Subcutaneous abdominal adipose tissue (tissue), 5 donors: Measurements from ENCODE around the gene DSEL.
A peak's percentile ranks its signal among the peaks of the same experiment; 100 is the strongest.

Experiments
- H3K27ac ChIP-seq: one replicate; pipeline ENCODE4 v1.7.0; 2013; ENCODE audit warnings: low read depth, mild to moderate bottlenecking, inconsistent platforms, low read length, moderate library complexity
- H3K27me3 ChIP-seq, 5 donors: one replicate each; pipeline ENCODE4 v1.7.0; 2013; ENCODE audit warnings: low read length in 5 of 5, inconsistent platforms in 1 of 5; ENCODE audit not compliant: control insufficient read depth in 5 of 5, insufficient read depth in 4 of 5
- H3K36me3 ChIP-seq, 5 donors: one replicate each; pipeline ENCODE4 v1.7.0; 2013; ENCODE audit warnings: low read length in 5 of 5; ENCODE audit not compliant: control insufficient read depth in 5 of 5, insufficient read depth in 5 of 5
- H3K4me1 ChIP-seq, 5 donors: one replicate each; pipeline ENCODE4 v1.7.0; 2013; ENCODE audit warnings: low read length in 5 of 5, mild to moderate bottlenecking in 3 of 5, moderate library complexity in 1 of 5; ENCODE audit not compliant: control insufficient read depth in 5 of 5, insufficient read depth in 5 of 5
- H3K4me3 ChIP-seq, 5 donors: one replicate each; pipeline ENCODE4 v1.7.0; 2013; ENCODE audit warnings: low read length in 5 of 5, low read depth in 1 of 5
- H3K9ac ChIP-seq, 5 donors: one replicate each; pipeline ENCODE4 v1.7.0; 2013; ENCODE audit warnings: low read length in 5 of 5, mild to moderate bottlenecking in 4 of 5, moderate library complexity in 3 of 5
- H3K9me3 ChIP-seq, 5 donors: one replicate each; pipeline ENCODE4 v1.7.0; 2013; ENCODE audit warnings: low read length in 5 of 5; ENCODE audit not compliant: control insufficient read depth in 5 of 5
- donor health status: healthy.
- donor health status: healthy.
- donor health status: healthy.
- donor health status: healthy.
- donor health status: healthy.

Gene DSEL

DNA sequence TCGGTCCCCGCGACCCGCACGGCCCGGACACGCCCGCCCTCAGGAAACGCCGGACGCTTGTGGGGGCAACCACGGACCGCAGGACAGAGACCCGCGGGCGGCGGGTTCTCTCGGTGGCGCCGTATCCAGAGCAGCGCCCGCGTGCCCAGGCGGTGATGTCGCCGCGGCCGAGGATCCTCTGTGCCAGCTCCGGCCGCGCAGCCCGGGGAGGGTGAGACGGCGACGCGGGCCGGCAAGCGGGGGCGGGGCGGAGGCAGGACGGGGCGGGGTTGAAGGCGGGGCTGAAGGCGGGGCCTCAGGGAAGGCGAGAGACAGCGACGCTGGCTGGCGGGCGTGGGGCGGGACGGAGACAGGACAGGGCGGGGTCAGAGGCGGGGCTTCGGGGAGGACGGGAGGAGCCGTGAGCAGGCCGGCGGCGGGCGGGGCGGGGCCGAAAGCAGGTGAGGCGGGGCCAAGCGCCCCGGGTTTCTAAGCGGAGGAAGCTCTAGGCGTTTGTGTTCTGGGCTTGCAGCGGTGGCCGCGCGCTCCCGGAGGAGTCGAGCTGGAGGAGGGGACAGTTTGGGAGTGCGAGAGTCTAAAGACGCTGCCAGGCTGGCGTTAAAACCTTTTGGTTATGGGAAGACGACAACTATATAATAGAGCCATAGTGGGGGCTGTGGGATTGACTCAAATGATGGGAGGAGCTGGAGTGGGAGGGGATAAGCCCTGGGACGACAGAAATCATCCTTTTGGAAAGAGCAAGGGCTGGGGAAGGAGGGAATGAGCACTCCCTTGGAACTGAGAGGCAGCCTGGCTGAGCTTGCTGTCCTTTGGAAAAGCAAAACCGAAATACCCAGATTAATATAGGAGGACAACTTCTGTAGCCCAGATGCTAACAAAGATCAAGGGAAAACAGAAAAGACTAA is at the start of gene DSEL:
Gene DSEL, minus strand, starts transcription at position 182 of the 905 bp plus-strand sequence. CDS start 2,112 bp downstream, outside the sequence.
- no peaks in the 10 kb centered on the region for H3K27me3 ChIP-seq
- peak within 1 kb of the TSS; percentile 84 for H3K27ac ChIP-seq
- peak within 1 kb of the TSS; percentile 70 to 95 (median 88) for H3K4me3 ChIP-seq
- H3K36me3 ChIP-seq, result peaks cover 0 to 4% (median 2%) of the 10 kb centered on the region in 5 donors
- peaks cover 7 to 71% (median 38%) of the 10 kb centered on the region in 5 donors for H3K4me1 ChIP-seq
- no peaks in the 10 kb centered on the region for H3K9me3 ChIP-seq
- H3K9ac ChIP-seq, result peak within 1 kb of the TSS; percentile 31 to 91 (median 84)

DNA sequence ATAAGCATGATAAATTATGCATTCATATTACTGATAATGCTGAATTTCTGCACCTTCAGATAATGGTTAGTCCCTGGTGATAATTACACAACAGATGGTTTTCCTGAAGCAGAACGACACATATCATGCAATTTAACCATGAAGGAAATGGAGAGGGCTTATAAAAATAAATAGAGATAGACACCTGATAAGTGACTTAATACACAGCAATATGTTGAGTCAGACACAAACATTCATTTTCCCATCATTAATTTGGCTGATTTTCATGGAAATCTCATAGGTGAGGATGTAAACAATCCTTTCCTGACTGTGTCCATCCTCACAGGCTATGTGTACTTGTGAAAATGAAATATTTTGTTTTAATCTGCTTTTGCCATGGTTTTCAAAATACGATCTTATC is 36.9 kb upstream of the DSEL start:
- H3K4me3 ChIP-seq, result no peak overlapping the region
- H3K36me3 ChIP-seq, result no peaks in the 10 kb centered on the region
- no peak overlapping the region for H3K27ac ChIP-seq
- no peak overlapping the region for H3K9ac ChIP-seq
- H3K4me1 ChIP-seq, result no peaks in the 10 kb centered on the region
- no peaks in the 10 kb centered on the region for H3K9me3 ChIP-seq
- H3K27me3 ChIP-seq, result no peaks in the 10 kb centered on the region

DNA sequence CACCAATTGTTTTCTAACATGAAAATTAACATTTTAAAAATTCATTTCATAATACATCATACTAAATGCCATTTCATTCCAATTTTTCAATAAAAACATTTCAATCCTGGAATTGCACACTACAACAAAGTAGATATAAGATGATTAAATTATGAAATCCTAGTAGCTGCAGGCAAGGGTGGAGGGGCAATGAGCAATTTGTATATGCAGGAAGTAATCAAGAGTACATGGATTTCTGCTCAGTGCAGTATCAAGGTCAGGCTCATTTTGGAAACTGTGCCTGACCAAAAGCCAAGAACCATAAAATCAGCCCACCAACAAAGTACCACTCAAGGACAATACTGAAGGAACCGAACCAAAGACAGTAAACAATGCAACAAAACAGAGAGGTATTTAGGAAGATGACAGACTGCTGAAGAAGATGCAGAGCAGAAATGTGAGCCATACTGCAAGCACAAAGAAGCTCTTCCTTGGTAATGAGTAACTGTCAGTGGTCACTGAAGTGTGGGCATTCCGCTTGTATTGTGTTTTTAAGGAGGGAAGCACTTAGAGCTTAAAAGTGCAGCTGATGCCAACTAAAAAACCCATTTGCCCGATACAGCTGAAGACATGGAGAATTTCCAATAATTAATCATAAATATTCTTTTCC is 34.5 kb upstream of the DSEL start:
- H3K9ac ChIP-seq, result no peak overlapping the region
- no peaks in the 10 kb centered on the region for H3K27me3 ChIP-seq
- H3K4me3 ChIP-seq, result no peak overlapping the region
- no peaks in the 10 kb centered on the region for H3K36me3 ChIP-seq
- no peak overlapping the region for H3K27ac ChIP-seq
- H3K4me1 ChIP-seq, result no peaks in the 10 kb centered on the region
- H3K9me3 ChIP-seq, result no peaks in the 10 kb centered on the region

DNA sequence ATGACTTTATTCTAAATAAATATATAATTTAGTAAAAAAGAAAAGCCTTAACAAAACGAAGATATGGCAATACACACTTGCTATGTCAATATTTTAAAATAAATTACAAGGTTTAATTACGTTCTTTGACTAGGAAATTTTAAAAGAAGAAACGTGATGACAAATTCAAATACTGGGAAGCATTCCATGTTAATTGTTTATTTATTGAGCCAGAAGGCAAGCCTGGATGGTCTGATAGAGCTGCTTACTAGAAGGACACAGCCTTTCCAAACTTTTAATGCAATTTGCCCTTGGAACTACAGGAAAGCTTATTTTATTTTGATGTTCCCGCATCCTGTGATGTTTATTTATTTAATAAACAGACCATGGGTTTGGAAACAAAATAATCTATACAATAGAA is 33.4 kb upstream of the DSEL start:
- H3K27ac ChIP-seq, result no peak overlapping the region
- H3K27me3 ChIP-seq, result no peaks in the 10 kb centered on the region
- no peak overlapping the region for H3K9ac ChIP-seq
- no peaks in the 10 kb centered on the region for H3K4me1 ChIP-seq
- H3K9me3 ChIP-seq, result no peaks in the 10 kb centered on the region
- no peak overlapping the region for H3K4me3 ChIP-seq
- H3K36me3 ChIP-seq, result no peaks in the 10 kb centered on the region

DNA sequence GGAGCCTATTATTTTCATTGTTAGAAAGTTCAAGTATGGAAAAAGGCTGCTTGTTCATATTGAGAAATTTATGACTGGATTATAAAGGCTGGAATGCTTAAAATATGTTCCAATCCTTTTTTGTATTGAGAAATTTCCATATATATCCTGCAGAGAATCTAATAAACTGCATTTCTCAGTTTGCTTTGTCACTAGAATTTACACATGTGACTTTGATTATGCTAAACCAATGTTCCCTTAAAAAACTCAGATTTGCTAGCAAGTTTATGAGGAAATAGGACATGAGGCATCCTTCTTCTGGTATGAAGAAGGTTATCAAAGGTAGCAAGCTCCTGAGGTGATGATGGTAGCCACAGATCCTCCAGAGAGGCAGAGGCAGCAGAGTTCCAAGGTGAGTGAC is 29.2 kb upstream of the DSEL start:
- no peak overlapping the region for H3K9ac ChIP-seq
- H3K4me1 ChIP-seq, result no peaks in the 10 kb centered on the region
- H3K27ac ChIP-seq, result no peak overlapping the region

DNA sequence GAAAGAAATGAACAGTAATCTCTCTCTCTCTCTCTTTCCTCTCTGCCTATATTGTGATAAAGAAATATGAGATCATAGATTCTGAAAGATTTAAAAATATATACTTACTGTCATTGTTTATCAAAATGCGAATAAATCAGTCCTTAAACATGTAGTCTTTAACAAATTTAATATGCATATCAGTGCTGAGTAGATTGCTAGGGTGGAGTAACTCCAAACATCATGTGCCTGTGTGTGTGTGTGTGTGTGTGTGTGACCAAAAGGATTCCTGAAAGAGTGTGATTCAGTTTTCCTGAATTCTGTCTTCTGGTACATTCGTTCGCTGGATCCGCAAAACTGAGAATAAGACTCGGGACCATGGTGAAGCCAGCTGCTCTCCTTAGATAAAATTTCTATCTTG is 24.0 kb upstream of the DSEL start:
- H3K27me3 ChIP-seq, result no peaks in the 10 kb centered on the region
- no peaks in the 10 kb centered on the region for H3K9me3 ChIP-seq

More for the DNA sequence above, 29.2 kb upstream of the DSEL start:
- Histone ChIP-seq H3K36me3 (no peaks in the 10 kb centered on the region), H3K9me3 (no peaks in the 10 kb centered on the region), H3K4me3 (no peak overlapping the region), H3K27me3 (no peaks in the 10 kb centered on the region)

DNA sequence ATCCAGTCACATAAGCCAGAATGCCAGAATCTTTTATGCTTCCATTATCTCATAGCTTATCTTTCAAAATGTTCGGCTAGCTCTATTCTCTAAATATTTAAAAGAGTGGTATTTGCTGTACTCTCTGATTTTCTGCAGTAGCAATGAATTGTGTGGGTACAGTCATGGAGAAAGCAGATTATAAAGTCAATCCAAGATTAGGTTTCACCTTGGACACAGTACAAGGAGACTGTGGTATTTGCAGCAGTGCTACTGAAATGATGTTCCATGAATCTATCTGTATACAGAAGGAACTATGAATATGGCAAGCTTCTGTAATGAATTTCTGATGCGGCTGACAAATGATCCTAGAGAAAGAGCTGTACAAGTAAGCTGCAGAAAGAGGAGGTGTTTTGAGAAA is 15.4 kb upstream of the DSEL start:
- H3K27ac ChIP-seq, result no peak overlapping the region

More for the DNA sequence above, 24.0 kb upstream of the DSEL start:
- Histone ChIP-seq H3K36me3 (no peaks in the 10 kb centered on the region), H3K4me1 (no peaks in the 10 kb centered on the region), H3K27ac (no peak overlapping the region), H3K4me3 (no peak overlapping the region), H3K9ac (no peak overlapping the region)

DNA sequence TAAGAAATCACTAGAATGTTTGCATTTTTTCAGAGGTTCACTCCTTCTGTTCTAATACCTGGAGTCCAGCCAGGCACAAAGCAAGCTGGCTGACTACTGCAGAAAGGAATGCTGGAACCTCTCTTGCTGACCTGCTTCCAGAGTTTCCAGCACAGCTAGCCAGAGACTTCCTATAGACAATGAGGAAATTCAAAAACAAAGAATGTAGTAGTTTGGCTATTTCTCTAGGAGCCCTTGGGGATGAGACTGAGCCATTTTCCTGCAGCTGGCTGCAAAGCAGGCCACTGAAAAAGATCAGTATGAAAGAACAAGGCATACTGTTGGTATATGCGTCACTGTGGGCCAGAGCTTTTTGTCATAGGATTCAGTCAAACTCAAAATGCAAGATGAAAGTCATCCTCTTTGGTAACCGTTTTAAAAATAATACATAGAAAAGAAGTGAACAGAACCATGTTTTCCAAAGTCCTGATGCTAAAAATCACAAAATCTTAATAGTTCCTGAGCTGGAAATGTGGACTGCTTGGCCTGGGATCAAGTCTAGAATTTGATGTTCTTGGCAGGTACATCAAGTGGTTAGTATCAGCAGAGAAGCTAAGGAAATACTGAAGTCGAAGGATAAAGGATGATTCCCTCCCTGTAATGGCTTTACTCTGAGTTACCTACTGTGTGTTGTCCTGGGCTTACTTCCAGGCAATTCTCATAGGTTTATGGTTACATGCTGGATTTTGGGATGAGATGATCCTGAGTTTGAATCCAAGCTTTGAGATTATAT is 9.0 kb upstream of the DSEL start:
- Histone ChIP-seq H3K9me3 (no peaks in the 10 kb centered on the region), H3K27me3 (no peaks in the 10 kb centered on the region), H3K9ac (no peak overlapping the region), H3K36me3 (no peaks in the 10 kb centered on the region), H3K27ac (peak overlapping the region; percentile 66), H3K4me3 (no peak overlapping the region), H3K4me1 (peaks cover 5 to 26% (median 19%) of the 10 kb centered on the region in 5 donors)

More for the DNA sequence above, 15.4 kb upstream of the DSEL start:
- Histone ChIP-seq H3K9me3 (no peaks in the 10 kb centered on the region), H3K9ac (no peak overlapping the region), H3K4me3 (no peak overlapping the region), H3K27me3 (no peaks in the 10 kb centered on the region), H3K4me1 (no peaks in the 10 kb centered on the region), H3K36me3 (no peaks in the 10 kb centered on the region)

DNA sequence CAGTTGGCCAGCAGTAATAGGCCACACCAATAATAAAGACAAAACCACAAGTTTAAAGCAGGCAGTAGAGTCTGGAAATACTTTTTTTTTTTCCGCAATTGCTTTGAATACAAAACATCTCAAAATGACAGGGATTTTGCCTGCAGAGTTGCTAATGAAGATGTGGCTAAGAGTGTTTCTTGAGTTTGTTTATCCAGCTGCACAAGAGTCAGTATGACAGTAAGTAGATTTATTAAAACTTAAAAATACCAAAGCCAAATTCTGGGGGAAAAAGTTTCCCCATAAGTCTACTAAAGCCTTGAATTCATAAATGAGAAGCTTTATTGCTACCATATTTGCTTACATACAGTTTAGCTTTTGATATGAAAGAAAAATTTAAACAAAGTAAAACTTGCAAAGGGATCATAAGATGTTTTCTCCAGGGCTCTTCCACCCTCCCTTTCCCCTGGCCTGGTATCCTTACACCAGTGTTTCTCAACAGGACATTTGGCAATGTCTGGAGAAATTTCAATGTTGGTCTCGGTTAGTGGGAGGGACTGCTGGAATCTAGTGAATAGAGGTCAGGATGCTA is 3.9 kb upstream of the DSEL start:
- no peaks in the 10 kb centered on the region for H3K9me3 ChIP-seq
- H3K9ac ChIP-seq, result no peak overlapping the region
- no peak overlapping the region for H3K4me3 ChIP-seq
- H3K36me3 ChIP-seq, result no peaks in the 10 kb centered on the region
- H3K27me3 ChIP-seq, result no peaks in the 10 kb centered on the region
- peak overlapping the region; percentile 72 for H3K27ac ChIP-seq
- H3K4me1 ChIP-seq, result peaks cover 9 to 51% (median 33%) of the 10 kb centered on the region in 5 donors
